Natural killer cell treated with Interleukin-12 subunit alpha and Interleukin-12 subunit beta and Interleukin-15 and Interleukin-18, amount 100 ng/mL, for 72 hours (primary cell): ENCODE data around the gene FBH1. TPM values are rescaled to one million over a fixed set of nuclear protein-coding genes. Genes with fewer than 3 reads are reported as not detected.
"Not testable (repeated sequence)": the region's sequence is repeated elsewhere in the genome, so short reads cannot be mapped to it uniquely, and the experiment has no call there.

Experiments used
- ATAC-seq, 2 donors: fragments of 150-1000 bp; cut with Tn5 transposase in 1 of 2; sonication (Bioruptor Pico), chemical (Tn5 transposase) in 1 of 2; 2 replicates each; pipeline ENCODE4 v1.10.0; 2021
- DNase-seq: peaks from one replicate; pipeline ENCODE4 v3.0.0; 2022; ENCODE audit warnings: low spot score
- H3K27ac Mint-ChIP-seq, 2 donors: 1 replicate in 1 of 2; 2 replicates in 1 of 2; pipeline ENCODE4 v1.8.0; 2022; ENCODE audit warnings: mixed read lengths in 2 of 2, mild to moderate bottlenecking in 1 of 2, moderate library complexity in 1 of 2
- H3K27me3 Mint-ChIP-seq, 2 donors: 1 replicate in 1 of 2; 2 replicates in 1 of 2; pipeline ENCODE4 v1.8.0; 2022; ENCODE audit warnings: mixed read lengths in 2 of 2
- H3K36me3 Mint-ChIP-seq: one replicate; pipeline ENCODE4 v1.8.0; 2022; ENCODE audit warnings: mixed read lengths
- H3K4me1 Mint-ChIP-seq, 2 donors: 1 replicate in 1 of 2; 2 replicates in 1 of 2; pipeline ENCODE4 v1.8.0; 2022; ENCODE audit warnings: low read depth in 2 of 2, mixed read lengths in 2 of 2, mild to moderate bottlenecking in 1 of 2
- H3K4me3 Mint-ChIP-seq: one replicate; pipeline ENCODE4 v1.8.0; 2022; ENCODE audit warnings: mixed read lengths
- H3K9me3 Mint-ChIP-seq: 2 replicates; pipeline ENCODE4 v1.8.0; 2022; ENCODE audit warnings: mixed read lengths
- total RNA-seq, 2 donors: library from RNA; stranded (reverse); gene quantifications; one replicate each; pipeline ENCODE4 v1.2.3, GENCODE V29; 2022

FBH1 gene
- total RNA-seq, 2 donors from 2014 or later = 65.3 to 99.9 TPM

DNA sequence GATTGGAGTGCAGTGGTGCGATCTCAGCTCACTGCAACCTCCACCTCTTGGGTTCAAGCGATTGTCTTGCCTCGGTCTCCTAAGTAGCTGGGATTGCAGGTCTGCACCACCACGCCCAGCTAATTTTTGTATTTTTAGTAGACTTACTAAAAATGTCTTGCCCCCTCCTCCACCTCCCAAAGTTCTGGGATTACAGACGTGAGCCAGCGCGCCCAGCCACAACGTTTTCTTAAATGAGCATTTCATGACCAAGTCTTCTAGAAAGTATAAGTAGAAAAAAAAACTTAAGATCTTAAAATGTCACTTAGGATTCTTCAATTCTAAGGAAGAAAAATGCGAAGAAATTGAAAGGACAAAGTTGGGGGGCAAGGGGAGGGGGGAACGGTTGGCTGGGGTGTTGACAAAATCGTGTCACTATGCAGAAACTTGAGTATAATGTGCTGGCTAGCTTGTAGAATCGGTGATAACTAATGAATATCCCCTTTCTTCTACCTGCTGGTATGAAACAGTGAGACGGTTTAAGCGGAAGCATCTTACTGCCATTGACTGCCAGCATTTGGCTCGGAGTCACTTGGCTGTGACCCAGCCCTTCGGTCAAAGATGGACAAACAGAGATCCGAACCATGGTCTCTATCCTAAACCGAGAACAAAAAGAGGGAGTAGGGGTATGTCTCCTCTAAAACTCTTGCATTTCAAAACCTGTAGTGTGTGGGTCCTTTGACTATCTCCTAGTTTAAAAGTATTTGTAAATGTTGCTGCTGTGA, 12.7 kb downstream of the FBH1 start:
- ATAC-seq = no peak
- Mint-ChIP-seq H3K27me3 (no peaks in the 10 kb centered on the region), H3K36me3 (peaks cover 6% of the 10 kb centered on the region), H3K9me3 (peaks cover 3% of the 10 kb centered on the region), H3K4me3 (no peak overlapping the region), H3K4me1 (peaks cover 10 to 12% of the 10 kb centered on the region in 2 donors), H3K27ac (no peak overlapping the region)
- DNase-seq = no peak

- DNase-seq (no peak), ATAC-seq (no peak)
- Mint-ChIP-seq H3K27ac (peak overlapping the region in 1 of 2 donors; percentile 72), H3K9me3 (no peaks in the 10 kb centered on the region), H3K4me3 (no peak overlapping the region), H3K4me1 (peaks cover 11% of the 10 kb centered on the region in 2 donors), H3K27me3 (no peaks in the 10 kb centered on the region), H3K36me3 (no peaks in the 10 kb centered on the region)
These were observed 13.5 kb downstream of the FBH1 start for GRCh38 chr10:5903563-5903962.

- Mint-ChIP-seq H3K36me3 (no peaks in the 10 kb centered on the region), H3K27ac (peak overlapping the region in 1 of 2 donors; percentile 72), H3K27me3 (no peaks in the 10 kb centered on the region), H3K4me3 (peak overlapping the region; percentile 49), H3K4me1 (peaks cover 9 to 11% of the 10 kb centered on the region in 2 donors), H3K9me3 (no peaks in the 10 kb centered on the region)
- DNase-seq (no peak), ATAC-seq (peak in 1 of 2 donors; percentile 84)
These were observed 14.2 kb downstream of the FBH1 start for GRCh38 chr10:5904227-5904626.

GRCh38 chr10:5905854-5906507, 15.9 kb downstream of the FBH1 start:
- Mint-ChIP-seq H3K36me3 (no peaks in the 10 kb centered on the region), H3K27me3 (no peaks in the 10 kb centered on the region)

GRCh38 chr10:5906651-5907050, 16.6 kb downstream of the FBH1 start:
- peaks cover 11% of the 10 kb centered on the region in 2 donors for H3K4me1 Mint-ChIP-seq
- H3K36me3 Mint-ChIP-seq = no peaks in the 10 kb centered on the region
- no peaks in the 10 kb centered on the region for H3K9me3 Mint-ChIP-seq
- DNase-seq (no peak), ATAC-seq (no peak)
- no peak overlapping the region for H3K4me3 Mint-ChIP-seq
- no peak overlapping the region for H3K27ac Mint-ChIP-seq
- H3K27me3 Mint-ChIP-seq = no peaks in the 10 kb centered on the region

More at GRCh38 chr10:5905854-5906507, 15.9 kb downstream of the FBH1 start:
- Mint-ChIP-seq H3K27ac (no peak overlapping the region), H3K9me3 (no peaks in the 10 kb centered on the region), H3K4me1 (peaks cover 8 to 11% of the 10 kb centered on the region in 2 donors), H3K4me3 (no peak overlapping the region)
- DNase-seq (no peak), ATAC-seq (no peak)

DNA sequence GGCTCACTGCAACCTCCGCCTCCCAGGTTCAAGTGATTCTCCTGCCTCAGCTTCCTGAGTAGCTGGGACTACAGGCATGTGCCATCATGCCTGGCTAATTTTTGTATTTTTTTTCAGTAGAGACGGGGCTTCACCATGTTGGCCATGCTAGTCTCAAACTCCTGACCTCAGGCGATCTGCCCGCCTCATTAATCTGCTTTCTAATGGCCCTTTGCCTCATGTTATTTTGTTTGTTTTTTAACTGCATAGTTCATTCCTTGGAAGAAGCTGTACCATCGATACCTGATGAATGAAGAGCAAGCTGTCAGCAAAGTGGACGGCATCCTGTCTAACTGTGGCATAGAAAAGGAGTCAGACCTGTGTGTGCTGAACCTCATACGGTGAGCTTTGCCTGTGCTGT, 18.6 kb downstream of the FBH1 start:
- H3K4me1 Mint-ChIP-seq = peaks cover 9 to 12% of the 10 kb centered on the region in 2 donors
- H3K27me3 Mint-ChIP-seq, H3K4me3 Mint-ChIP-seq, H3K9me3 Mint-ChIP-seq, H3K36me3 Mint-ChIP-seq, ATAC-seq, DNase-seq, H3K27ac Mint-ChIP-seq: not testable (repeated sequence)

DNA sequence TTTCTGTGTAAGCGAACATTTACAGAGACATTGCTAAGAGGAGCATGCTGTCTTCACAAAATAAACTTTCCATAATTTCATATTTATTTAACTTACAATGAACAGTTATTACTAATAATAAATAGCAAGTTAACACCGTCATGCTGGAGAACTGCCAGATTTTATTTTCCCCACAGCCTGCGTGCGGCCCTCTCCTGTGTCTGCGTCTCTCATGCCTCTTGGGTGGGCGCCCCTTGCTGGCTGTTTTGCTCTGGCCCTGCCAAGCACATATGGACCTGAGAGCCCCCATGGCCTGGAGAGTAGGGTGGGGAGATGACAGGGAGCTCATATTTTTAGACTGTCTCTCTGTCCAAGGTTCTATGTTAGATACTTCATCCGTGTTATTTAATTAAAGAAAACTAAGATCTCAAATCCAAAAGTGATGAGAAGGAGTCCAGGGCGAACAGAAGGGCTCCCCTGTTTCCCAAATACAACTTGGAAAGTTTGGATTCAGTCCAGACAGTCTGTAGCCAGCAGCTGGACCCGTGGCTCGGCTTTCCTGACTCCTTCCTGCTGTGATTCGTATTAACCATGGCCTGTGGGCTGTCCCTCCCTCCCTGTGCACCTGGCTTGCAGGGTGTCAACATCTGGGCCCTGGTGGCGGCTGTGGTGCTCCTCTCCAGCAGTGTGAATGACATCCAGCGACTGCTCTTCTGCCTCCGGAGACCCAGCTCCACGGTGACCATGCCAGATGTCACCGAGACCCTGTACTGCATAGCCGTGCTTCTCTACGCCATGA, 20.5 kb downstream of the FBH1 start:
- H3K27me3 Mint-ChIP-seq = no peaks in the 10 kb centered on the region
- H3K9me3 Mint-ChIP-seq = no peaks in the 10 kb centered on the region
- no peak overlapping the region for H3K4me3 Mint-ChIP-seq
- peaks cover 0 to 8% of the 10 kb centered on the region in 2 donors for H3K4me1 Mint-ChIP-seq
- H3K27ac Mint-ChIP-seq = no peak overlapping the region
- DNase-seq (no peak), ATAC-seq (no peak)
- peaks cover 14% of the 10 kb centered on the region for H3K36me3 Mint-ChIP-seq

DNA sequence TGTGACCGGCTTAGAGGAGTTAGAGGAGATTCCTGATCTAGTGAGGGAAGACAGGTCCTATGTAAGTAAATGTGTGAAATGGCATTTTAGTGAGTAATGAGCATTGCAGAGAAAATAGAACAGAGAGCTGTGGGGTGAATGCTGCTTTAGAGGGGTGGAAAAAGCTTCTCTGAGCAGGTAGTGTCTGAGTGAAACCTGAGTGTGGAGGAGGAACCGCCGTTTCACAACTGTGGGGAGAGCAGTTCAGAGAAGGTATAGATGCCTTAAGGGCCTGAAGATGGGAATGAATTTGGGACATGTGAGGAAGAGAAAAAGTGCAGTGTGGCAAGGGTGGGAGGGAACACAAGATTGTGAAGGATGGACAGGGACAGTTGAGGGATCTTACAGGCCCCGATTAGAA, 21.6 kb downstream of the FBH1 start:
- Mint-ChIP-seq H3K36me3 (peaks cover 24% of the 10 kb centered on the region), H3K27ac (peak overlapping the region in 1 of 2 donors; percentile 27), H3K4me3 (no peak overlapping the region), H3K4me1 (peaks cover 0 to 7% of the 10 kb centered on the region in 2 donors), H3K9me3 (no peaks in the 10 kb centered on the region), H3K27me3 (no peaks in the 10 kb centered on the region)
- ATAC-seq = no peak
- DNase-seq = no peak

DNA sequence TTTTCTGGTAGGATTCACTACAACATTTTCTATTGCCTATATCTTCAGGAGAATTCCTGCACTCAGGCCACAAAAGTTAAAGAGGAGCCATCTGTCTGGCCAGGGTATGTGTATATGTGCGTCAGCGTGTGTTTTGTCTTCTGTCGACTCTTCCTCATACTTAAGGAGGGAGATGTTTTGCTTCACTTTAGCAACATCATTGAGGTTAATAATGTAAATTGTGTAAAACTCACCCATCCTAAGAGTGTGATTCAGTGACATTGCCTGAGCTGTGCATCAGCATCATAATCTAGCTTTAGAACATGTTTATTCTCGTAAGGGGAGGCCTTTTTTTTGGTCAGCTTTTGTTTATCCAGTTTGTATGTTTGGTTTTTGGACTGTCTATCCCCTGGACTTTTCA, 23.7 kb downstream of the FBH1 start:
- Mint-ChIP-seq H3K9me3 (no peaks in the 10 kb centered on the region), H3K4me3 (no peak overlapping the region), H3K27ac (no peak overlapping the region), H3K4me1 (peaks cover 0 to 3% of the 10 kb centered on the region in 2 donors), H3K36me3 (peaks cover 29% of the 10 kb centered on the region), H3K27me3 (no peaks in the 10 kb centered on the region)
- ATAC-seq (no peak), DNase-seq (no peak)

DNA sequence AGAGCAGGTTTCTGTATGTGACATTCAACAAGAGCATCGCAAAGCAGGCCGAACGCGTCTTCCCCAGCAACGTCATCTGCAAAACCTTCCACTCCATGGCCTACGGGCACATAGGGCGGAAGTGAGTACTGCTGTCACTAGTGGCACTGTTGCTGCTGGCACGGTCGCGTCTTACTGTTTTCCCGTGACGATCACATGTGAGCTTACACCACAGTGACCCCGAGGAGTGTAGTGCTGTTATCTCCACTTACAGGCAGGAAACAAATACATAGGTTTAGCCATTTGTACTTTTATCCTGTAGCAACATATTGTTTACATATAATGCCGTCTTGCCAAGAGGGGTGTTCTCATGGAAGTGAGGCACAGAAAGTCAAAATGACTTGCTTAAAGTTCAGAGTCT, 25.4 kb downstream of the FBH1 start:
- DNase-seq = no peak
- ATAC-seq = no peak
- Mint-ChIP-seq H3K4me1 (peaks cover 0 to 3% of the 10 kb centered on the region in 2 donors), H3K9me3 (no peaks in the 10 kb centered on the region), H3K36me3 (peaks cover 31% of the 10 kb centered on the region), H3K27ac (no peak overlapping the region), H3K27me3 (no peaks in the 10 kb centered on the region), H3K4me3 (no peak overlapping the region)

GRCh38 chr10:5917305-5917704, 27.3 kb downstream of the FBH1 start:
- Mint-ChIP-seq H3K27me3 (no peaks in the 10 kb centered on the region), H3K36me3 (peaks cover 43% of the 10 kb centered on the region), H3K27ac (no peak overlapping the region), H3K4me1 (no peaks in the 10 kb centered on the region), H3K9me3 (no peaks in the 10 kb centered on the region), H3K4me3 (no peak overlapping the region)
- DNase-seq = no peak
- peak in 1 of 2 donors; percentile 24 for ATAC-seq

DNA sequence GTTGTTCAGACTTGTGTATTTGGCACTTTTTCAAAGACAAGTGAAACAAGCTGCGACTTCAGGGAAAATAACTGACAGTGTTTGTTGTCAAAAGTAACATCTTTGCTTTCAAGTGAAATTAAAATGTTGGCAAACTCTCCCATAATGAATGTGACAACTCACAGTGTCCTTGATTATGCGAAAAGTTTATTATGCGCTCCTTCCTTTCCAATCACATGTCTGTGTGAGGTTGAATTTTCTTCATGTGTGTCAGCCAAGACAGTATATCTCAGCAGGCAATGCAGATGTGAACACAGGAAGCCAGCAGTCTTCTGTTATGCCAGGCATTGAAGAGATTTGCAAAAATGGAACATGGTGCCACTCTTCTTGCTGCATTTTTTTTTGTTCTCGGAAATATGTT, 28.7 kb downstream of the FBH1 start:
- Mint-ChIP-seq H3K4me3 (no peak overlapping the region), H3K27ac (no peak overlapping the region), H3K36me3 (peaks cover 40% of the 10 kb centered on the region), H3K9me3 (no peaks in the 10 kb centered on the region), H3K4me1 (no peaks in the 10 kb centered on the region), H3K27me3 (no peaks in the 10 kb centered on the region)
- ATAC-seq (no peak), DNase-seq (no peak)

DNA sequence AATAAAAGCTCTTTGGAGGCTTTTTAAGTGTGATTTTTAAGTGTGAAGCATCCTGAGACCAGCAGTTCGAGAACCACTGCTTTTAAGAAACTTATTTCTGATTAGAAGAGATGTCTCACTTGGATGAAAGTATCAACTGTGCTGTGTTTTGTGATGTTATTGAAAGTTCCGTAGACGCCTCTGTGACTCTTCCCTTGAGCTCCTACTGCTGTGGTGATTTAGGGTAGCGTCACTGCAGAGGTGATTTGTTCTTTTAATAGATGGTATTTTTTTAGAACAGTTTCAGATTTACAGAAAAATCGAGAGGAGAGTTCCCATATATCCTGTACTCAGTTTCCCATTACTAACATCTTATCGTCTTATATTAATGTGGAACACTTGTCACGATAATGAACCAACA, 29.5 kb downstream of the FBH1 start:
- Mint-ChIP-seq H3K27ac (no peak overlapping the region), H3K9me3 (no peaks in the 10 kb centered on the region), H3K4me1 (no peaks in the 10 kb centered on the region), H3K36me3 (peaks cover 44% of the 10 kb centered on the region), H3K4me3 (no peak overlapping the region), H3K27me3 (no peaks in the 10 kb centered on the region)
- no peak for DNase-seq
- ATAC-seq = no peak

GRCh38 chr10:5921746-5922145, 31.7 kb downstream of the FBH1 start:
- H3K36me3 Mint-ChIP-seq = peaks cover 43% of the 10 kb centered on the region
- ATAC-seq (no peak), DNase-seq (no peak)
- no peaks in the 10 kb centered on the region for H3K4me1 Mint-ChIP-seq
- no peaks in the 10 kb centered on the region for H3K9me3 Mint-ChIP-seq
- H3K27ac Mint-ChIP-seq = no peak overlapping the region
- H3K27me3 Mint-ChIP-seq = no peaks in the 10 kb centered on the region
- H3K4me3 Mint-ChIP-seq = no peak overlapping the region
